ENCODE data around the gene RNASEL.

DNA sequence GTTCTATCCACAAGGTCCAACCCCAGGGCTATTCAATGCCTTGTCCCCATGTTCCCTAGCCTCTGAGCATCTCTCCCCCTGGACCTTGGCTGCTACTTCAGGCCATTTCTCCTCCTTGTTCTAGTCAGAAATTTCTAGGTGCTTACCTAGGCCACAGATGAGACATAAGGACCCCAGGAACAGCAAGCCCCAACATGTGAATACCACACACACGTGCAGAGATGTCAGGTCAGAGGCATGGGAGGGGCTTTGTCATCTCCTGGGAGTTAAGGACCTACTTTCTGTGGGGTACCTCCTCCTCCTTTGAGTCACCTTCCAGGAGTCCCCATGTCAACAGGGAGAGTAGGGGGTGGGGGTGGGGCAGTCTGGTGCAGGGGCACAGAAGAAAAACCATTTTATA lies 22.3 kb upstream of the RNASEL start:
- TF ChIP-seq POLR2AphosphoS5 (IDR thresholded peaks at IDR 0.05; ENCODE audit: low read depth, low read length) (no peak), TAF1 (IDR thresholded peaks at IDR 0.05; ENCODE audit: borderline replicate concordance, insufficient read depth, low read length) (no peak), FOXP2 (optimal IDR thresholded peaks at IDR 0.05; ENCODE audit: borderline replicate concordance, extremely low read depth, extremely low read length, insufficient read depth) (no peak)
- TF ChIP-seq, protein P1, sequence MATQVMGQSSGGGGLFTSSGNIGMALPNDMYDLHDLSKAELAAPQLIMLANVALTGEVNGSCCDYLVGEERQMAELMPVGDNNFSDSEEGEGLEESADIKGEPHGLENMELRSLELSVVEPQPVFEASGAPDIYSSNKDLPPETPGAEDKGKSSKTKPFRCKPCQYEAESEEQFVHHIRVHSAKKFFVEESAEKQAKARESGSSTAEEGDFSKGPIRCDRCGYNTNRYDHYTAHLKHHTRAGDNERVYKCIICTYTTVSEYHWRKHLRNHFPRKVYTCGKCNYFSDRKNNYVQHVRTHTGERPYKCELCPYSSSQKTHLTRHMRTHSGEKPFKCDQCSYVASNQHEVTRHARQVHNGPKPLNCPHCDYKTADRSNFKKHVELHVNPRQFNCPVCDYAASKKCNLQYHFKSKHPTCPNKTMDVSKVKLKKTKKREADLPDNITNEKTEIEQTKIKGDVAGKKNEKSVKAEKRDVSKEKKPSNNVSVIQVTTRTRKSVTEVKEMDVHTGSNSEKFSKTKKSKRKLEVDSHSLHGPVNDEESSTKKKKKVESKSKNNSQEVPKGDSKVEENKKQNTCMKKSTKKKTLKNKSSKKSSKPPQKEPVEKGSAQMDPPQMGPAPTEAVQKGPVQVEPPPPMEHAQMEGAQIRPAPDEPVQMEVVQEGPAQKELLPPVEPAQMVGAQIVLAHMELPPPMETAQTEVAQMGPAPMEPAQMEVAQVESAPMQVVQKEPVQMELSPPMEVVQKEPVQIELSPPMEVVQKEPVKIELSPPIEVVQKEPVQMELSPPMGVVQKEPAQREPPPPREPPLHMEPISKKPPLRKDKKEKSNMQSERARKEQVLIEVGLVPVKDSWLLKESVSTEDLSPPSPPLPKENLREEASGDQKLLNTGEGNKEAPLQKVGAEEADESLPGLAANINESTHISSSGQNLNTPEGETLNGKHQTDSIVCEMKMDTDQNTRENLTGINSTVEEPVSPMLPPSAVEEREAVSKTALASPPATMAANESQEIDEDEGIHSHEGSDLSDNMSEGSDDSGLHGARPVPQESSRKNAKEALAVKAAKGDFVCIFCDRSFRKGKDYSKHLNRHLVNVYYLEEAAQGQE (IDR thresholded peaks at IDR 0.05; ENCODE audit: insufficient read depth in 1 of 2, low read depth in 2 of 2, low read length in 2 of 2), result no peak
